HTR-8/SVneo (cell line): ENCODE measurements around the gene RAP1GAP.

Experiments
- DNase-seq: peaks from one replicate; pipeline ENCODE4 v3.0.0; 2011; ENCODE audit warnings: low spot score, mixed read lengths; ENCODE audit not compliant: insufficient read length
- FAIRE-seq: peaks from 2 replicates; lab custom pipeline; 2011; peaks lifted over from hg19 to GRCh38; lab: Jason Lieb, UNC

Gene RAP1GAP

GRCh38 chr1:21562896-21563295 lies 106.3 kb downstream of the RAP1GAP start:
- no peak for DNase-seq
- no peak for FAIRE-seq

DNA sequence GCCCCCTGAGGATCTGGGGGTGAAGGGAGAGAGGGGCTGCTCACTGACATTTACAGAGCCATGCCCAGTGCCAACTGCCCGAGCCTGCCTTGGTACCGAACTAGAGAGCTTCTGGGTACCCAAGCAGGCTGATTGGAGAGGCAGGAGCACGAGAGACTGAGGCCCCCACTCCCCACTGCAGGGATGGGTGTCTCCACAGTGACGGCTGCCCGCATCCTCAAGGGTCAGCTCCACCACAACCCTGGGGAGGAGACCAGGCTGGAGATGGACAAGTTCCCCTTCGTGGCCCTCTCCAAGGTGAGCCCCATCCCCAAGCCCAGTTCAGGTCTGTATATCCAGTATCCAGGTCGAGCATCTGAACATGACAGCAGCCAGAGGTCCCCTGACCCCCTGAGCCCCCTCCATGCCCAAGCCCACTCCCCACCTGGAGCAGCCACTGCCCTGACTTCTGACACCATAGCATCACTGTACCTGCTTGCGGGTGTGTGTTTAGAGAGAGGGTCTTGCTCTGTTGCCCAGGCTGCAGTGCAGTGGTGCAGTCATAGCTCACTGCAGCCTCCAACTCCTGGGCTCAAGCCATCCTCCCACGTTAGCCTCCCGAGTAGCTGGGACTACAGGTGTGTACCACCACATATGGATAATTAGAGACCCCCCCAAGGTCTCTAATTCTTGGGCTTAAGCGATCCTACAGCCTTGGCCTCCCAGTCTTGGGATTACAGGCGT lies 108.1 kb downstream of the RAP1GAP start:
- no peak for FAIRE-seq
- DNase-seq = no peak

DNA sequence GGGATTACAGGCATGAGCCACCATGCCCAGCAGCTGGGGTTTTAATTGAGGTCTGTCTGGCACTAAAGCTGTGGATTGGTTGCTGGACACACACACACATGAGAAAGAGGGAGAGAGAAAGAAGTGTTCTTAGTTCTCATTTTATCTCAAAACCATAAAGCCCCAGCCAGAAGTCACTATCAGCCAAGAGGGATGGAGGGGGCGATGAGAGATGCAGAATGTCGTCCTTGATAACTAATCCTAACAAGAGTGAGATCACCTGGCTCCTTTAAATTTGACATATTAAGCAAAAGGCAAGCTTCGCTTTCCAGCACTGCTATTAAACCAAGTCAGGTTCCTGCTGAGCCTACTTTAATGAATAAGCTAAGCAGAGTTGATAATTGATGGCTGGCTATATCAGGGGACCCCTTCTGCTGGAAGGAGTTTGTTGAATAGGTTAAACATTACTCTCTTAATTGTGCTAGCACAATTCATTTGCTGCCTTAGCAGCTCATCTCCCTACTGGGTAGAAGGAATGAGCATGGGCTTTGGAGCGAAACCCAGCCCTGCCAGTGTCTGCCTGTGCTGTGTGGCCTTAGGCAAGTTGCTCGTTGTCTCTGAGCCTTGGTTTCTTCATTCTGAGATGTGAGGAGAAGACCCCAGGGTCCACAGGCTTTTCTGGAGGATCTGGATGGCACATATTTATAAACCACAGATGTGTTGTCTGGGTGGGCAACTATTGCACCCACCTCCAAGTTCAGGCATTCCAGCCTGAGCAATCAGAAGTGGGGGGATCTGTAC lies 109.2 kb downstream of the RAP1GAP start:
- DNase-seq (no peak), FAIRE-seq (no peak)

DNA sequence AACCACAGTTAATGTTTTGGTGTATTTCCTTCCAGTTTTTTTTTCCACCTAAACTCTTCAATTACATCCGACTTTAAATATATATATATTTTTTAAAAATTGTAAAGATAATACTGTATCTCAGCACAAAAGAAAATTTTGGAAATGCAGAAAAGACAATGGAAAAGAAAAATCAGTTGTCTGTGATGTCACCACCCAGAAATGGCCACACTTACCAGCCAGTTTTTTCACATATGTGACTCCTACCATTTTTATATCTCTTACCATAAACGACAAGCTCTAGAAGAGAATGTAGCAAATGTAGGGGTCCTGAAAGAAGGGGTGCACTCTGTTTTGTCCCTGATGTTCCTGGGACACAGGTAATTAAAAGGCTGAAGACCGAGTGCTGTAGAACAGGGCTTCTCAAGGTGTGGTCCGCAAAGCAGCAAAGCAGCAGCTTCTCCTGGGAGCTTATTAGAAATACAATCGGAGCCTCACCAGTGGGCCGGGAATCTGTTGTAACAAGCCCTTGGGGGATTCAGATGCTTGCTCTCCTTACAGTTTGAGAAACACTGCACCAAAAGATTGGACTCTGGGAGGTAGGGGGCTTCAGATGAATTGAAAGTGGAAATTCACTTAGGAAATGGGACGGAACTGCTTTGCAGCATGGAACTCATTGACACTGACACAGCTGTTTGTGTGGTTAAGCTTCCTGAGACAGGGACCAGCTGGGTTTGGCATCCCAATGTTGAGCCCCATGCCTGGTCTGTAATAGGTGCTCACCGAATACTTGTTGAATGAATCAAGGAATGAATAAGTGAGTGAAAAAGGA lies 115.8 kb downstream of the RAP1GAP start:
- peak; percentile 16 for FAIRE-seq
- peak; percentile 36 for DNase-seq

GRCh38 chr1:21552715-21553114 lies 116.4 kb downstream of the RAP1GAP start:
- DNase-seq = peak; percentile 51
- no peak for FAIRE-seq

DNA sequence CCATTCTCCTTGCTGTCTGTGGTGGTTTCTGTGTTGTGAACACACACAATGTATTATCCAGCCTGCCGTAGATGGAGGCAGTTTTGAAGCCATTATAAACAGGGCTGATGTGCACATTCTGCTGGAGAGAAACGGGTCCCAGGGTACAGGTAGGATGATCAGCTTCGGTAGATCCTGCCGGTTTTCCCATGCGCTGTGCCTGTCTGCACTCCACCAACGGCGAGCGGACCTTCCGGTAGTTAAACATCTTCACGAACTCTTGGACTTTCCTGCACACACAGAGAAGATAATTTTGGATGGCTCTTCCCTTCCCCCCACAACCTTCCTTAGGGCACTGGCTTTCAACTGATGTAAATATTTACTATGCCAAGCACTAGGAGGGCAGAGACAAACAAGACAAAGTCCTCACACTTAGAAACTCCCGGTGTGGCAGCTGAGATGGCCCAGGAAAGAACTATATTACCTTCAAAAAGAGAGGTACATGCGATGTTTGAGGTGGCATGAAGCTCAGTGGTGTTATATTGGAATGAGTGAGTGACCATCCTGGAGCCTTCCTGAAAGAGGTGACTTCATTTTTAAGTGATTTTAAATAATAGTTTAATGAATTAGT lies 118.2 kb downstream of the RAP1GAP start:
- FAIRE-seq = no peak

GRCh38 chr1:21550097-21550496 lies 119.1 kb downstream of the RAP1GAP start:
- no peak for DNase-seq
- FAIRE-seq = no peak

More for the DNA sequence above, 118.2 kb downstream of the RAP1GAP start:
- DNase-seq = no peak

- DNase-seq = no peak
- FAIRE-seq = no peak
Observed at GRCh38 chr1:21547876-21548275, 121.3 kb downstream of the RAP1GAP start.
